Mesenchymal stem cell (in vitro differentiated cells and primary cell): Measurements from ENCODE around the gene ZNF248.

Source experiments
- DNase-seq: peaks from one replicate; pipeline ENCODE4 v3.0.0-alpha.2; 2013
- H2AFZ ChIP-seq: one replicate; pipeline ENCODE4 v1.6.1; 2013; ENCODE audit warnings: low read depth, mild to moderate bottlenecking, control low read depth, inconsistent platforms, low read length, moderate library complexity
- H2AK5ac ChIP-seq: 2 replicates; pipeline ENCODE4 v1.6.1; 2013; ENCODE audit warnings: low read length, moderate library complexity, mild to moderate bottlenecking, inconsistent platforms; ENCODE audit not compliant: severe bottlenecking
- H2BK120ac ChIP-seq: one replicate; pipeline ENCODE4 v1.6.1; 2013; ENCODE audit warnings: low read depth, mild to moderate bottlenecking, inconsistent platforms, low read length, moderate library complexity
- H2BK12ac ChIP-seq, 2 experiments: one replicate each; pipeline ENCODE4 v1.6.1; 2013; ENCODE audit warnings: inconsistent platforms in 2 of 2, low read length in 2 of 2, mild to moderate bottlenecking in 2 of 2, moderate library complexity in 2 of 2, control low read depth in 1 of 2
- H2BK15ac ChIP-seq: one replicate; pipeline ENCODE4 v1.6.1; 2013; ENCODE audit warnings: mild to moderate bottlenecking, low read depth, inconsistent platforms; ENCODE audit not compliant: poor library complexity, severe bottlenecking
- H2BK5ac ChIP-seq: 2 replicates; pipeline ENCODE4 v1.6.1; 2013; ENCODE audit warnings: low read depth, mild to moderate bottlenecking, low read length, control low read depth, inconsistent platforms; ENCODE audit not compliant: poor library complexity, severe bottlenecking
- H3K14ac ChIP-seq, 2 experiments: one replicate each; pipeline ENCODE4 v1.6.1; 2013; ENCODE audit warnings: inconsistent platforms in 2 of 2, low read length in 2 of 2, control low read depth in 1 of 2, mild to moderate bottlenecking in 1 of 2, moderate library complexity in 1 of 2
- H3K18ac ChIP-seq, 2 experiments: one replicate each; pipeline ENCODE4 v1.6.1; 2013; ENCODE audit warnings: inconsistent platforms in 2 of 2, low read length in 2 of 2, control low read depth in 1 of 2, low read depth in 1 of 2, mild to moderate bottlenecking in 1 of 2
- H3K23ac ChIP-seq, 2 experiments: one replicate each; pipeline ENCODE4 v1.6.1; 2013; ENCODE audit warnings: inconsistent platforms in 2 of 2, low read length in 2 of 2, mild to moderate bottlenecking in 2 of 2, moderate library complexity in 2 of 2, control low read depth in 1 of 2
- H3K27ac ChIP-seq: 2 replicates; pipeline ENCODE4 v1.5.1; 2013; ENCODE audit warnings: mild to moderate bottlenecking, moderate library complexity, low read length, control low read depth, inconsistent platforms; ENCODE audit not compliant: poor library complexity, severe bottlenecking
- H3K27me3 ChIP-seq, 2 experiments: 2 replicates each; pipeline versions ENCODE4 v1.6.1 to v1.7.0; 2013; ENCODE audit warnings: low read length in 2 of 2, mild to moderate bottlenecking in 2 of 2, moderate library complexity in 2 of 2, control low read depth in 1 of 2, inconsistent platforms in 1 of 2; ENCODE audit not compliant: control insufficient read depth in 1 of 2, insufficient read depth in 1 of 2
- H3K36me3 ChIP-seq, 2 experiments: 2 replicates each; pipeline versions ENCODE4 v1.6.1 to v1.7.0; 2013; ENCODE audit warnings: low read length in 2 of 2, control low read depth in 1 of 2, inconsistent platforms in 1 of 2, low read depth in 1 of 2, mild to moderate bottlenecking in 1 of 2; ENCODE audit not compliant: insufficient read depth in 2 of 2, control insufficient read depth in 1 of 2
- H3K4ac ChIP-seq, 2 experiments: one replicate each; pipeline ENCODE4 v1.6.1; 2013; ENCODE audit warnings: inconsistent platforms in 2 of 2, low read length in 2 of 2, mild to moderate bottlenecking in 2 of 2, moderate library complexity in 2 of 2, control low read depth in 1 of 2, low read depth in 1 of 2
- H3K4me1 ChIP-seq: 2 replicates; pipeline ENCODE4 v1.6.1; 2013; ENCODE audit warnings: low read depth, low read length, control low read depth; ENCODE audit not compliant: control insufficient read depth, insufficient read depth
- H3K4me2 ChIP-seq: 2 replicates; pipeline ENCODE4 v1.6.1; 2013; ENCODE audit warnings: low read length, mild to moderate bottlenecking, inconsistent platforms; ENCODE audit not compliant: poor library complexity, severe bottlenecking
- H3K4me3 ChIP-seq, 2 experiments: 2 replicates each; pipeline versions ENCODE4 v1.5.1 to v1.7.0; 2013; ENCODE audit warnings: low read length in 2 of 2, mild to moderate bottlenecking in 2 of 2, control low read depth in 1 of 2, low read depth in 1 of 2; ENCODE audit not compliant: insufficient read depth in 1 of 2
- H3K79me1 ChIP-seq: replicated peaks from 2 replicates; pipeline ENCODE4 v1.6.1; 2013; ENCODE audit warnings: mild to moderate bottlenecking, control low read depth, low read length, inconsistent platforms; ENCODE audit not compliant: poor library complexity, severe bottlenecking
- H3K9ac ChIP-seq: 2 replicates; pipeline ENCODE4 v1.7.0; 2013; ENCODE audit warnings: mild to moderate bottlenecking, low read length, moderate library complexity
- H3K9me3 ChIP-seq: 2 replicates; pipeline ENCODE4 v1.7.0; 2013; ENCODE audit warnings: mild to moderate bottlenecking, low read length; ENCODE audit not compliant: control insufficient read depth
- H4K8ac ChIP-seq: one replicate; pipeline ENCODE4 v1.6.1; 2013; ENCODE audit warnings: inconsistent platforms, mild to moderate bottlenecking, low read length, moderate library complexity
- H4K91ac ChIP-seq: one replicate; pipeline ENCODE4 v1.6.1; 2013; ENCODE audit warnings: mild to moderate bottlenecking, low read length, inconsistent platforms
- WGBS: methylation state at CpG from one replicate; pipeline ENCODE4 v1.1.7; 2013; ENCODE audit warnings: mixed read lengths; 5-methylcytosine and 5-hydroxymethylcytosine counted together

Gene ZNF248

DNA sequence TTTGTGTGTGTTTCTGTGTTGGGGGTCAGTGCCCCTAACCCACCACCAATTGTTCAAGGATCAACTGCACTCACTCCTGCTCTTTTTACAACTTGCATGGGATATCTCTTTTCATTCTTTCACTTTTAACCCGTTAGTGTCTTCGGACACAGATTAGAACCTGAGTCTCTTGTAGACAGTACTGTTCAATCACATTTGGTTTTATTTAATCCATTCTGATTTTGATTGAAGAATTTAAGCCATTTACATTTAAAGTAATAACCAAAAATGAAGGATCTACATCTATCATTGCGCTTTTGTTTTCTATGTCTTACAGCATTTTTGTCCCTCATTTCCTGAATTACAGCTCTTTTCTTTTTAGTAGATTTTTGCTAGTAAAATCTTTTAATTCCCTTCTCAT, 43.6 kb downstream of the ZNF248 start:
- Histone ChIP-seq H4K8ac (no peak overlapping the region), H3K9ac (no peak overlapping the region), H3K36me3 (no peaks in the 10 kb centered on the region), H3K14ac (no peak overlapping the region), H3K27ac (no peak overlapping the region), H3K4ac (no peak overlapping the region), H2BK15ac (no peak overlapping the region), H2AFZ (no peak overlapping the region), H4K91ac (no peak overlapping the region), H2BK5ac (no peak overlapping the region), H2BK12ac (no peak overlapping the region), H3K4me1 (no peaks in the 10 kb centered on the region), H2AK5ac (no peak overlapping the region), H3K18ac (no peak overlapping the region), H3K23ac (no peak overlapping the region), H3K4me3 (no peak overlapping the region), H3K79me1 (no peaks in the 10 kb centered on the region), H3K4me2 (no peak overlapping the region), H3K9me3 (peaks cover 77% of the 10 kb centered on the region), H3K27me3 (no peaks in the 10 kb centered on the region), H2BK120ac (no peak overlapping the region)
- WGBS = 67% methylated on average over 2 of the region's 3 CpGs
- no peak for DNase-seq

DNA sequence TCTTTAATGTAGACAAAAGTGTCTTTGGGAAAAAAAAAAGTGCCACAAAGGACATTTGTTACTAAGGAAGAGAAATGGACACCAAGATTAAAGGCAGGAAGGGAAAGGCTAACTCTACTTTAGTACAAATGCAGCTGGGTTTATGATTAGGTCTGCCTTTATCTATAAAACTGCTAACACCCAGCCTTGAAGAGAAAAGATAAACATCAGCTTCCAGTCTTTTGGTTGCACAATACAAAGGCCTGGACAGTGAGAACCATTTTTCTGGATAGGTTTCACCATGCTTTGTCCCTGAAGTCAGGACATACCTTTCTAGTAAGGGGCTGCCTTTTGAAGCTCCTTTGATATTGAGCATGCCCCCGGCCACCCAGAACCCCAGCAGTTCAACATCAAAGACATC, 45.1 kb downstream of the ZNF248 start:
- H3K4me2 ChIP-seq = no peak overlapping the region
- peak overlapping the region in 1 of 2 experiments; percentile 21 for H3K4me3 ChIP-seq
- no peak overlapping the region for H2BK120ac ChIP-seq
- H3K4ac ChIP-seq = no peak overlapping the region
- no CpG with 5 or more reads among the region's 1 CpG for WGBS
- H2BK15ac ChIP-seq = no peak overlapping the region
- no peak overlapping the region for H3K14ac ChIP-seq
- H3K9me3 ChIP-seq = peaks cover 75% of the 10 kb centered on the region
- H3K36me3 ChIP-seq = no peaks in the 10 kb centered on the region
- no peak overlapping the region for H4K8ac ChIP-seq
- H3K27me3 ChIP-seq = no peaks in the 10 kb centered on the region
- H2AK5ac ChIP-seq = no peak overlapping the region
- DNase-seq = no peak
- H3K27ac ChIP-seq = no peak overlapping the region
- no peak overlapping the region for H3K9ac ChIP-seq
- H2BK12ac ChIP-seq = no peak overlapping the region
- no peak overlapping the region for H4K91ac ChIP-seq
- no peak overlapping the region for H2BK5ac ChIP-seq
- no peak overlapping the region for H2AFZ ChIP-seq
- H3K79me1 ChIP-seq = no peaks in the 10 kb centered on the region
- H3K4me1 ChIP-seq = no peaks in the 10 kb centered on the region
- no peak overlapping the region for H3K23ac ChIP-seq
- H3K18ac ChIP-seq = no peak overlapping the region

- no peak overlapping the region for H2AFZ ChIP-seq
- H3K4me2 ChIP-seq = no peak overlapping the region
- no peaks in the 10 kb centered on the region for H3K36me3 ChIP-seq
- no peak for DNase-seq
- no peak overlapping the region for H2BK120ac ChIP-seq
- WGBS = 49% methylated on average over 2 of the region's 3 CpGs
- H2AK5ac ChIP-seq = no peak overlapping the region
- no peaks in the 10 kb centered on the region for H3K79me1 ChIP-seq
- H3K4me3 ChIP-seq = no peak overlapping the region
- H3K9me3 ChIP-seq = peaks cover 39% of the 10 kb centered on the region
- no peaks in the 10 kb centered on the region for H3K27me3 ChIP-seq
- no peak overlapping the region for H2BK12ac ChIP-seq
- H3K14ac ChIP-seq = no peak overlapping the region
- H2BK15ac ChIP-seq = no peak overlapping the region
- no peaks in the 10 kb centered on the region for H3K4me1 ChIP-seq
- H4K8ac ChIP-seq = no peak overlapping the region
- no peak overlapping the region for H2BK5ac ChIP-seq
- no peak overlapping the region for H3K18ac ChIP-seq
- no peak overlapping the region for H3K23ac ChIP-seq
- no peak overlapping the region for H3K27ac ChIP-seq
- no peak overlapping the region for H4K91ac ChIP-seq
- H3K9ac ChIP-seq = no peak overlapping the region
- H3K4ac ChIP-seq = no peak overlapping the region
Measured at GRCh38 chr10:37803269-37803668, 54.1 kb downstream of the ZNF248 start.

DNA sequence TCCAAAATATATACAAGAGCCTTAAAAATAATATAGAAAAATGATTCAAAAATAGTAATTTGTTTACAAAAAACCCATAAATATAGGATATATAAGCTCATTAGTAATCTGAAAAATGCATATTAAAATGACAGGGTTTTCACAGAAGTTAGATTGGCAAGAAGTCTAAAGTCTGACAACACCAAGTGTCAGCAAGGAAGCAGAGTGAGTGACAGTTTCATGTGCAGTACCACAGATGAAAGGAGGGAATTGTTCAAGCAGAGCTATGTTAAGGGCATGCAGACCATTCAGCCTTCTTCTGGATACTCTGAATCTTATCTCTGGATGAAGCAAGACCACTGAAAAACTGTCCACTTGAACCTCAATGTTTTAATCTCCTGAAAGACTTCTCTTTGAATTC, 55.9 kb downstream of the ZNF248 start:
- no peak for DNase-seq
- Histone ChIP-seq H4K91ac (no peak overlapping the region), H3K4me2 (no peak overlapping the region), H4K8ac (no peak overlapping the region), H2AK5ac (no peak overlapping the region), H3K4ac (no peak overlapping the region), H3K4me3 (no peak overlapping the region), H3K27me3 (no peaks in the 10 kb centered on the region), H3K14ac (no peak overlapping the region), H2BK120ac (no peak overlapping the region), H2AFZ (no peak overlapping the region), H3K18ac (no peak overlapping the region), H3K9ac (no peak overlapping the region), H2BK15ac (no peak overlapping the region), H3K23ac (no peak overlapping the region), H3K4me1 (no peaks in the 10 kb centered on the region), H3K9me3 (peaks cover 51% of the 10 kb centered on the region), H2BK5ac (no peak overlapping the region), H3K36me3 (no peaks in the 10 kb centered on the region), H2BK12ac (no peak overlapping the region), H3K27ac (no peak overlapping the region), H3K79me1 (no peaks in the 10 kb centered on the region)
